SH-SY5Y (cell line): ENCODE measurements around the gene SLC9A2.

Experiments used
- GATA2 ChIP-seq: IDR thresholded peaks from 2 replicates; pipeline ENCODE4 v1.6.1; 2011; ENCODE audit warnings: mild to moderate bottlenecking, low read depth, low read length
- GATA3 ChIP-seq: IDR thresholded peaks from 2 replicates; pipeline ENCODE4 v1.6.1; 2011; ENCODE audit warnings: low read depth, mild to moderate bottlenecking, low read length, moderate library complexity

Gene SLC9A2

GRCh38 chr2:102753563-102754159 lies 134.3 kb downstream of the SLC9A2 start:
- no peak for TF ChIP-seq GATA3

DNA sequence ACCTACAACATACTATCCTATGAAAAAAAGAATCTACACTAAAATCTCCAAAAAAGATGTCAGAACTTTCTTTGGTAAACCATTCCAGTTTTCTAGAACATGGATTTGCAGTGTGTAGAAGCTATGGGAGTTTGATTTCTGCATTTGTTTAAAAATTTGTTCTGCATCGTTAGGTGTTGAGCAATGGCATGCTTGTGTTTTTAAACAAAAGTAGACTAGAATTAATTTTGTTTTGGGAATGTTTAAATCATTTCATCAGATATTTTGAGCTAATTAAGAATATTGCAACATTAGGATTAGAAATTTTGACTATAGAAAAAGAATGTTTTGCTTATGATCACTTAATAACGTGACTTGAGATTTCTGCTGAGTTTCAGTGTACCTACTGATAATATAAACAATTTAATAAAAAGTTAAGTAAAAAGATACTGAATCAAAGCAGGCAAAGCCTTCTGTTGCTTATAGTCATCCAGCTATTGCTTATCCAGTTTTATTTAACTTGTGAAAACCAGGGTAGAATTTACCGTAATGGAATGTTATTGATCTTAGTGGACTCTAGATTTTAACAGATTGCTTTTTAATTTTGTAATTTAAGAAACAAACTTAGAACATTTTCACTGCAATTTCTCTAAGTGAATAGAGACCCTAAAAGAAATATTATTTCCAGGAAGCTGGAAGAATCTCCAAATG lies 135.2 kb downstream of the SLC9A2 start:
- TF ChIP-seq GATA2: no peak
- no peak for TF ChIP-seq GATA3

- no peak for TF ChIP-seq GATA3
- TF ChIP-seq GATA2: no peak
These were observed 135.9 kb downstream of the SLC9A2 start for GRCh38 chr2:102755284-102755683.

DNA sequence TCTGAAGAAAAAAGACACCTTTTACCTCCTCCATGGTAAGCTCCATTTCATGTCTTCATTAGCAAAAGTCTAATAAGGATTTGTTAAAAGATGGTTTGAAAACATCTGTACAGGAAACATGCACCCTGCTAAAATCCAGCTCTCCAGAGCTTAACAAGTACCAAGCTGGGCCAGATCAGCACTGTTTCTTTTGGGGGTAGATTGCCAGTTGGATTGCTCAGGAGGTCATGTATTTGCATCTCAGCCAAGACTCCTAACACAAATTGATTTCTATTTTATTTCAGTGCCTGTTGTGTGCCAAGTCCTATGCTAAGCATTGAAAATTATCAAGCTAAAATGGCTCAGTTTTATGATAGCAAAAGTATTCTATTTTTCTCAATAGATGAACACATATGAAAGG lies 139.1 kb downstream of the SLC9A2 start:
- TF ChIP-seq GATA2: no peak
- no peak for TF ChIP-seq GATA3
